ENCODE data around the gene PIPOX.

Gene PIPOX

DNA sequence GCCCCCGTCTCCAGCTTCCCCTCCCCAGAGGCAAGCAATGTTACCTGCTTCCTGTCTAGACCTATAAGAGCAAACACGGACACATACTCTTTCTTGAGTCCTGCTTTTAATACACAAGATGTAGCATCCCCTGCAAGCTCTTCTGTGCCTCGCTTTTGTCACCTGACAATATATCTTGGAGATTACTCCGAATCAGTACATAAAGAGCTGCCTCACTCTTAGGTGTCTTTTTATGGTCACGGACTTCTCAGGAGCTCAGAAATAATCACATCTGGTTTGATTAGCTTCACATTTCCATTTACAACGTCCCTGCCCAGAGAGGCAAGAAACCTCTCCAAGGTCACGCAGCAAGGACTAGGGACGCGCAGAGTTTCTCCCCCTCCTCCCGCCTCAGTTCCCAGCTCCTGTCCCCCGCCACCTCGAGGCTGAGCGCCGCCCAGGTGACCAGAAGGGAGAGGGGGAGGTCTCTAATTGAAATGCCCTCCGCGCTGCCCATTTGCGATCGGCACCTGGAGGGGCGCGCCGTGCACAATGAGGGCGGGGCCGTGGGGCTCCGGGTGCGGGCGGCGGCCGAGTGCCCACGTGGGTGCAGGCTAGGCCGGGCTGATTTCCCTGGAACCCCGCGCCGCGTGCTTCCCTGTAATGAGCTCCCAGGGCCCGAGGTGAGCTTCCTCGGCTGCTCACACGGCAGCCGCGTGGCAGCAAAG is 23.3 kb upstream of the PIPOX start:
- DNase-seq (ENCODE audit: low read depth in 2 of 2) = no peak

GRCh38 chr17:29020576-29020975 is 22.4 kb upstream of the PIPOX start:
- no peak for DNase-seq (ENCODE audit: low read depth in 2 of 2)

DNA sequence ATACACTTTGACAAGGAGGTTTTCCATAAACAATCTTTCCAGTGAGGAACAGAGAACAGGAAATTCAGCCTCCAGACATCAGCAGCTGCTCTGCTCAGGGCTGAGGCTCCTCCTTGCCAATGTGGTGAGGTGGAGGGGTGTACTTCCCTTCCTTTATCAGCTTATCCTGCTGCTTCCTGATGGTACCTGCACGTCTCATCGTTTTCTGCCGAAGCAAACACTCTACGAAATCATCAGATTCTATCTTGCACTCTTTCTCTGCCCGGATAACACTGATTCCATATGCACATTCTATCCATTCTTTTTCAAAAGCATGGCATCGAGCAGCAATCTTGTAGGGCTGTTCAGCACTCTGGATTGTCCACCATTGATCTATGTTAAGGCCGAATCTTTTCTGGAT is 21.7 kb upstream of the PIPOX start:
- DNase-seq (ENCODE audit: low read depth in 2 of 2) = no peak

- DNase-seq (ENCODE audit: low read depth in 2 of 2) = no peak
These were observed 20.9 kb upstream of the PIPOX start for GRCh38 chr17:29022074-29022473.

DNA sequence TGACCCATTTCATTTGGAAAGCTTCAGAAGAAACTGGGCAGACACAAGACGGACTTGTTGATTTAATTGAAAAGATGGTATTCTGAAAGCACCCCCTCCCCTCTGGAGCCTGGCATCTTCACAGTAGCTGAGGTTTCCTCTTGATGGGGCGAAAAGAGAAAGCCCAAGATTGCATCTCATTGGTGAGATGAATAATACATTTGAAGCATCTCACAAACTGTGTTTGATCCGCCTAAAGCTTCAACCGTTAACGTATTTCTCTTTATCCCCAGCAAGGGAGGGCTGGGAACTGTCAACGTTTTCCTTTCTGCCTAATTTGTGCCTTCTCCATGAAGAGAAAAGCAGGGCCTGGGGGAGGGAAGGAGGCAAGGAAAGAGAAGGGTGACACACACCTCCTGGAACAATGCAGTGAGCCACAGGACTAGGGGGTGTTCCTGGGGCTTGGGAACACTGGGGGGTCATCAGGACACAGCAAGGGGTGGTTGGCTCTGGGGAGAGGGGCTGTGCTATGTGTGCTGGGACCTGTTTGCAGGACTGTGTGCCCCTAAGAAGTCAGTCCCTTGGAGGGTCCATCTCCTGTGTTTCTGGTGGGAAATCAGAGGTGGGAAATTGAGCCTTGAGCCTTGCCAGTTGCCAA is 18.5 kb upstream of the PIPOX start:
- DNase-seq (ENCODE audit: low read depth in 2 of 2) = no peak

DNA sequence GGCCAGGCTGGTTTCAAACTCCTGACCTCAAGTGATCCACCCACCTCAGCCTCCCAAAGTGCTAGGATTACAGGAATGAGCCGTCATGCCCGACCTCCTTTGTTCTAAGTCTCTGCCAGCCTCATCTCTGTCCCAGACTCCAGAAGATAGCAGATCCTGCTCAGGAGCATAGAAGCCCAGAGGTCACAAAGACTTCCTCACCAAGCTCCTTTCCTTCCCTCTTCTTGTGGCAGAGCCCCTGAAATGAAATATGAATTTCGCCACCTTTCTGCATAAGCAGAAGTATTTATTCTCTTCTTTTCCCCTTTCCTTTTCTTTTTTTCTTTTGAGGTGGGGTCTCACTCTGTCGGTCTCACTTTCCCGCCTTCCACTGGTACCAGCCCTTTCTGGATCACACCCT is 11.5 kb upstream of the PIPOX start:
- no peak for DNase-seq (ENCODE audit: low read depth in 2 of 2)

DNA sequence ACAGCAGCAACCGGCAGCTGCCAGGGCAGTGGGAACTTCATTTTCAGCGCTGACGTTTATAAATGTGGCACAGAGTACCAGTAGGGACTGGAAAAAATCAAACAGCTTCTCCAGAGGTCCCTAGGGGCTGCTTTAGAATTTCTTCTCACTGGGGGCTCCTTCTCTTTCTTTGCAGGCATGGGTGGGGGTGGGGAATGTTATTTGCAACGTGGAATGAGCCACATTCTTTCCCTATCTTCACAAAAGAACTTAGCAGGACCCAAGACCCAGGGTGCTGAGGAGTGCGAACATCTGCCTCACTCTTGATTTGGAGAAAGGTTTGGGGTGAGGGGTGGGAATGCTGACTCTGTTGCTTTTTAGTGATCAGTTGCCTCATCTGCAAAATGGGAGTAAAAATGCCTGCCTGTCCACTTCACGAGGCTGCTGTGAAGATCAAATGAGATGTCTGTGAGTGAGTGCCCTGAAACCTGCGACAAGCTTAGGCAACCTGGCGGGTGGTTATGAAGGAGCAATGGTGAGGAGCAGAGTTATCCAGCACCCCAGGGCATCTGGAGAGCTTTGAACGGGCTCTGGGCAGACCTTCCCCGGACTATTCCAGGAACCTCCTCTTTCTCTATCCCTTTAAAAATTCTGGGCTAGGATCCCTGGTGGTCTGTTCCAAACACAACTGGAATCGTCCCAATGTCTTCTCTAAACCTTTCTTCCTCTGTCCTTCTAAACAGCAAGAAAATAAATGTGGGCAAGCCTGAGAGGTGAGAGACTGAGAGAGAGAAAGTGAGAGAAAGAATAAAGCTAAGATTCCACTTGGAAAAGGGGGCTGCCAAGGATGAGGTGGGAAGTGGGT is 10.7 kb upstream of the PIPOX start:
- no peak for DNase-seq (ENCODE audit: low read depth in 2 of 2)

DNA sequence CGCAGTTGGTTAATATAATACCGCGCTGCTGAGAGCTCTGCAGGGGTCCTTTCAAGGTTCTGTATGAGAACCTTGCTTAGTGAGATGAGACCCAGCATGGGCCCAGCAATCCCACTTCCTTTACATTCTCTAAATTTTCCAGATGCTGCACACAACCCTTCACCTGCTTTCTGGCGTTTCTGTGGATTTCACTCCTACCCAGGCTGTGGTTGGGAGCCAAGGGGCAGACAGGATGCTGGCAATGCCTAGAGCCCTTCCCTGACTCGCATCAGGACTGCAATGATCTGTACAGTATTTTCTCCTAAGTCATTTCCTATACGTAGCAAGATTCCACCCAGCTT is 10.1 kb upstream of the PIPOX start:
- DNase-seq (ENCODE audit: low read depth in 2 of 2) = no peak

- DNase-seq (ENCODE audit: low read depth in 2 of 2) = no peak
These were observed 8.4 kb upstream of the PIPOX start for GRCh38 chr17:29034510-29034909.

- no peak for DNase-seq (ENCODE audit: low read depth in 2 of 2)
These were observed 6.4 kb upstream of the PIPOX start for GRCh38 chr17:29036584-29036983.

- DNase-seq (ENCODE audit: low read depth in 2 of 2) = no peak
These were observed 5.2 kb upstream of the PIPOX start for GRCh38 chr17:29037739-29038084.

GRCh38 chr17:29038085-29038795 is 4.7 kb upstream of the PIPOX start:
- DNase-seq (ENCODE audit: low read depth in 2 of 2) = no peak

DNA sequence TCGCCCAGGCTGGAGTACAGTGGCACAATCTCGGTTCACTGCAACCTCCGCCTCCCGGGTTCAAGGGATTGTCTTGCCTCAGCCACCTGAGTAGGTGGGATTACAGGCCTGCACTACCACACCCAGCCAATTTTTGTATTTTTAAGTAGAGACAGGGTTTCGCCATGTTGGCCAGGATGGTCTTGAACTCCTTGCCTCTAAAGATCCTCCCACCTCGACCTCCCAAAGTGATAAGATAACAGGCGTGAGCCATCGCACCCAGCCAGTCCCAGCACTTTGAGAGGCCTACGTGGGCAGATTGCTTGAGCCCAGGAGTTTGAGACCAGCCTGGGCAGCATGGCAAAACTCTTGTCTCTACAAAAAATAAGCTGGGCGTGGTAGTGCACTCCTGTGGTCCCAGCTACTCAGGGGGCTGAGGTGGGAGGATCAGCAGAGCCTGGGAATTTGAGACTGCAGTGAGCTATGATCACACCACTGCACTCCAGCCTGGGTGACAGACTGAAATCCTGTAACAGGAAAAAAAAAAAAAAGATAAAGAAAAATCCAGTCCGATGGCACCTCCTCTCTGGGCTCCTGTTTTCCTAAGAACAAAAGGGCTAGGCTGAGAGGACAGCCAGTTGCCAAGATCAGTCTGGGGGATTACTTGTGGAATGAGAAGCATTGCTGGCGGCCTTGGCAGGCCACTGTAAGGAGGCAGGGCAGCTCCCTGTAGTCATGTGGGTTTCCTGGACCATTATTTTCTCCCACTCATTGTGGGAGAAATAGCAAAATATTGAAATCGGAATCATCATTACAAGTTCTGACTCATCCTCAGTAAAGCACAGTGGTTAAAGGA is 3.0 kb upstream of the PIPOX start:
- no peak for DNase-seq (ENCODE audit: low read depth in 2 of 2)

GRCh38 chr17:29041091-29041490 is 1.9 kb upstream of the PIPOX start:
- DNase-seq (ENCODE audit: low read depth in 2 of 2) = no peak

GRCh38 chr17:29041571-29041970 is 1.4 kb upstream of the PIPOX start:
- DNase-seq (ENCODE audit: low read depth in 2 of 2) = no peak

DNA sequence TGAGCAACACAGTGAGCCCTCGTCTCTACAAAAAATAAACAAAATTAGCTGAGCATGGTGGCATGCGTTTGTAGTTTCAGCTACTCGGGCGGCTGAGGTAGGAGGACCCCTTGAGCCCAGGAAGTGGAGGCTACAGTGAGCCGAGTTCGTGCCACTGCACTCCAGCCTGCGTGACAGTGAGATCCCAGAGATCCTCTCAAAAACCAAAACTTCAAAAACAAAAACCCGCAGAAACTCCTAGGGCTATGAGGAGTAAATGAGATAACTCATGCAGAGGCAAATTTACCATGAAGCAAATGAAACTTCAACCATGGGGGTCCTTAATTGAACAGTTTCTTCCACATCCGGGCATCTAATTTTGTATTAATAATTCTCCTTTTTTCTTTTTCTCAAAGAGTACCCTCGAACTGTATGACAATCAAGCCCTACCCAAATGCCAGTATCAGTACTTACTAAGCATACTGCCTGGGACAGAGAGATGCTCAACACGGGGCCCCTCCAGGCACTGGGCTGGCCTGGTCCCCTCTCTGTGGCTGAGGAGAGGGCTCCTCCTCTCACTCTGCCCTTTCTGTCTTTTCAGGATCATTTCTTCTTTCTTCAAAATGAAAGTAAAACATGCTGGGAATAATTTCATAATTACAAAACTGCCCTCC is 789 bp upstream of the PIPOX start:
- no peak for DNase-seq (ENCODE audit: low read depth in 2 of 2)

DNA sequence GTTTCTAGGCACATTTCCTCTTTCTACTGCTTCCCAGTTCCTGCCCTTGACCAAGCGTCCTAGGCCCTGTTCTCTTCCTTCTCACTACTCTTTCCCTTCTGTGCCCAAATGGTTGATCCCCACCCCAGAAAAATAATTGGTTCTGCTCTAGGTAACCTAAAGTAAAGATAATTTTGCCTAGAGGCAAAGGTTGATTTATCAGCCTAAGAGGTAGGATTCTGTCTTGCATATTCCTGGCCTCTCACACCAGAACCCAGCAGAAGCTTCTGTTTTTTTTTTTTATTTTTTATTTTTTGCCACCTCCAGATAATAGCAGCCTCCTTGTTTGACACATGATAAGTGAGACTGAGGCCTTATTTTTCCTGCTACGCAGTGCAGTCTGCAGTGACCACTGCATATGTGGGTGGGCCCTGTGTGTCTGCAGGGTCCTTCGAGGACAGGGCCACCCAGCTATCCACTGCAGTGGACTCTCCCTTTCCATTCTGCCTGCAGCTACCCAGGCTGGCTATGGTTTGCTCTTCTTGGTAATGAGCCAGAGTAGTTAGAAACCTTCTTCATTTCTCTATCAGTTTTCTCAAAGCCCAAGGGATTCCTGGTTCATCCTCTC is 701 bp downstream of the PIPOX start:
- DNase-seq (ENCODE audit: low read depth in 2 of 2) = no peak

- DNase-seq (ENCODE audit: low read depth in 2 of 2) = no peak
These were observed 2.1 kb downstream of the PIPOX start for GRCh38 chr17:29045026-29045425.

- no peak for DNase-seq (ENCODE audit: low read depth in 2 of 2)
These were observed 3.0 kb downstream of the PIPOX start for GRCh38 chr17:29045734-29046472.

DNA sequence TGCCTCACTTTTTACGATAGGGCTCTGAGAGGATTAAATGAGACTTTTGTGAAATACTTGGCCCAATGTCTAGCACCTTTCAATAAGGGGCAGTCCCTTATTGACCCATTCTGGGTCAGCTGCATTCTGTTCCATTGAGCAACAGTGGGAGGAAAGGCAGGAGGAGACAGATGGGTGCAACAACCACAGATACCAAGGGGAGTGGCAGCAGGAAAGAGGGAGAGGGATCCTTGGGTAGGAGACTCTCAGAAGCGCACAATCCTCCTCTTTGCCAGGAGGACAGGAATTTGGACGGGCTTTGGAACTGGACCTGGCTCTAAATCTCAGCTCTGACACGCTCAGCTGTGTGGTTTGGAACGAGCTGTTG is 3.5 kb downstream of the PIPOX start:
- no peak for DNase-seq (ENCODE audit: low read depth in 2 of 2)
